Peyer's patch (tissue), 4 donors: ENCODE results near the gene PRAMEF15.
"Not testable (repeated sequence)": the region's sequence is repeated elsewhere in the genome, so short reads cannot be mapped to it uniquely, and the experiment has no call there.

Experiments used
- POLR2A ChIP-seq, 2 donors: fragments of 450-650 bp; IDR thresholded peaks; one replicate each; pipeline ENCODE4 v1.5.1; 2017; ENCODE audit warnings: antibody characterized with exemption in 2 of 2, mild to moderate bottlenecking in 2 of 2, moderate library complexity in 2 of 2
- TF ChIP-seq, protein P1 (sequence below), 6 experiments: fragments of 450-650 bp in 4 of 6; fragments of 200-600 bp in 2 of 6; sonication (generic) in 1 of 6; IDR thresholded peaks; one replicate each; pipeline ENCODE4 v1.5.1; 2017 to 2019; ENCODE audit warnings: antibody characterized with exemption in 6 of 6, mild to moderate bottlenecking in 3 of 6, moderate library complexity in 1 of 6

DNA sequence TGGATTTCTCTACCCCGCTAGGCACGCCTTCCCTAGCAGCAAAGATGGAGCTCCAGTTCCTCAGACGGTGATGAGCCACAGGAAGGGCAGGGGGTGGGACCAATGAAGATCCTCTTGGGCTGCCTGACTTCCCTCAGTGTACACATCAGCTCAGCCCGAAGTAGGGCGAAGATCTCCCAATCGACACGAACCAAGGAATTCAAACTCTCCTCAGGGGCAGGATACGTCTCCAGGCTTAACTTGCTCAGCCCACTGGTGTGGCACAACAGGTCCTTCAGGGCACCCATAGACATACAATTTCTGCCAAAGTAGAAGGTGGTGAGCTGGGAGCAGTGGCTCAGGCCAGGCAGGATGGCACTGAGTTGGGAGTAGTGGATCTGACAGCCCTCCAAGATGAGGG is 27.1 kb downstream of the PRAMEF15 start:
- TF ChIP-seq, protein P1, sequence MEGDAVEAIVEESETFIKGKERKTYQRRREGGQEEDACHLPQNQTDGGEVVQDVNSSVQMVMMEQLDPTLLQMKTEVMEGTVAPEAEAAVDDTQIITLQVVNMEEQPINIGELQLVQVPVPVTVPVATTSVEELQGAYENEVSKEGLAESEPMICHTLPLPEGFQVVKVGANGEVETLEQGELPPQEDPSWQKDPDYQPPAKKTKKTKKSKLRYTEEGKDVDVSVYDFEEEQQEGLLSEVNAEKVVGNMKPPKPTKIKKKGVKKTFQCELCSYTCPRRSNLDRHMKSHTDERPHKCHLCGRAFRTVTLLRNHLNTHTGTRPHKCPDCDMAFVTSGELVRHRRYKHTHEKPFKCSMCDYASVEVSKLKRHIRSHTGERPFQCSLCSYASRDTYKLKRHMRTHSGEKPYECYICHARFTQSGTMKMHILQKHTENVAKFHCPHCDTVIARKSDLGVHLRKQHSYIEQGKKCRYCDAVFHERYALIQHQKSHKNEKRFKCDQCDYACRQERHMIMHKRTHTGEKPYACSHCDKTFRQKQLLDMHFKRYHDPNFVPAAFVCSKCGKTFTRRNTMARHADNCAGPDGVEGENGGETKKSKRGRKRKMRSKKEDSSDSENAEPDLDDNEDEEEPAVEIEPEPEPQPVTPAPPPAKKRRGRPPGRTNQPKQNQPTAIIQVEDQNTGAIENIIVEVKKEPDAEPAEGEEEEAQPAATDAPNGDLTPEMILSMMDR (IDR thresholded peaks at IDR 0.05) = not testable (repeated sequence)
- not testable (repeated sequence) for TF ChIP-seq POLR2A (IDR thresholded peaks at IDR 0.05)
